Caco-2 (cell line): ENCODE measurements around the gene SYAP1. TPM values are rescaled to one million over a fixed set of nuclear protein-coding genes. Genes with fewer than 3 reads are reported as not detected.
"Not testable (repeated sequence)": the region's sequence is repeated elsewhere in the genome, so short reads cannot be mapped to it uniquely, and the experiment has no call there.

Source experiments
- BruUV-seq: library from RNA; stranded (reverse); fragments of 400-500 nt; replicated peaks from 2 replicates; lab custom pipeline; 2021; lab: Mats Ljungman, UMichigan
- CTCF ChIA-PET: fragments of 300-600 bp; sonication (Branson Sonifier 250); formaldehyde crosslinking; loops from one replicate; lab custom pipeline; 2022; ENCODE audit warnings: antibody characterized with exemption; lab: Charles Lee
- POLR2A ChIA-PET: fragments of 300-600 bp; sonication (Branson Sonifier 250); formaldehyde crosslinking; loops from one replicate; lab custom pipeline; 2022; ENCODE audit warnings: antibody characterized with exemption; lab: Charles Lee
- DNase-seq, 2 experiments: peaks; one replicate each; pipeline versions ENCODE4 v3.0.0 to v3.0.0-alpha.2; 2020 to 2022
- H3K27me3 ChIP-seq: replicated peaks from 2 replicates; pipeline ENCODE4 v1.6.0; 2011; ENCODE audit warnings: low read length; ENCODE audit not compliant: control insufficient read depth, insufficient read depth
- H3K36me3 ChIP-seq: 2 replicates; pipeline ENCODE4 v1.5.1; 2011; ENCODE audit warnings: low read length; ENCODE audit not compliant: control insufficient read depth, insufficient read depth
- H3K4me1 ChIP-seq: fragments of 250-450 bp; sonication (Bioruptor Pico); 2 replicates; pipeline ENCODE4 v1.5.1; 2020; ENCODE audit warnings: mild to moderate bottlenecking
- H3K4me3 ChIP-seq: 2 replicates; pipeline ENCODE4 v1.5.1; 2011; ENCODE audit warnings: low read depth, mild to moderate bottlenecking, control low read depth, low read length
- H3K9me3 ChIP-seq: fragments of 250-450 bp; sonication (Bioruptor Pico); 2 replicates; pipeline ENCODE4 v1.5.1; 2020; ENCODE audit warnings: mild to moderate bottlenecking, moderate library complexity
- H3K27ac Mint-ChIP-seq: one replicate; pipeline ENCODE4 v1.8.0; 2022; ENCODE audit warnings: mixed read lengths; ENCODE audit not compliant: unreplicated experiment
- H3K27me3 Mint-ChIP-seq: one replicate; pipeline ENCODE4 v1.8.0; 2022; ENCODE audit warnings: mixed read lengths; ENCODE audit not compliant: insufficient read depth, unreplicated experiment
- H3K36me3 Mint-ChIP-seq: one replicate; pipeline ENCODE4 v1.8.0; 2022; ENCODE audit warnings: mild to moderate bottlenecking, mixed read lengths; ENCODE audit not compliant: insufficient read depth, unreplicated experiment
- H3K4me1 Mint-ChIP-seq: one replicate; pipeline ENCODE4 v1.8.0; 2022; ENCODE audit warnings: low read depth, mixed read lengths; ENCODE audit not compliant: unreplicated experiment
- H3K4me3 Mint-ChIP-seq: one replicate; pipeline ENCODE4 v1.8.0; 2022; ENCODE audit warnings: mild to moderate bottlenecking, moderate library complexity, mixed read lengths; ENCODE audit not compliant: unreplicated experiment
- H3K9me3 Mint-ChIP-seq: one replicate; pipeline ENCODE4 v1.8.0; 2022; ENCODE audit warnings: mixed read lengths; ENCODE audit not compliant: unreplicated experiment
- intact Hi-C: fragments of 100-400 bp; cut with micrococcal nuclease; formaldehyde crosslinking; loops from one replicate; pipeline ENCODE4 v1.10.0; 2022; ENCODE audit not compliant: unreplicated experiment
- total RNA-seq: library from RNA; stranded (reverse); gene quantifications from 2 replicates; pipeline ENCODE4 v1.2.3, GENCODE V29; 2022
- TF ChIP-seq, protein P1 (sequence below), 2 experiments: fragments of 200-600 bp in 1 of 2; IDR thresholded peaks; 1 replicate in 1 of 2; 2 replicates in 1 of 2; pipeline versions ENCODE4 v1.5.1 to v1.8.0; 2011 to 2022; ENCODE audit warnings: antibody characterized with exemption in 1 of 2, control low read depth in 1 of 2, inconsistent platforms in 1 of 2, low read depth in 1 of 2, low read length in 1 of 2, mild to moderate bottlenecking in 1 of 2, moderate library complexity in 1 of 2; ENCODE audit not compliant: insufficient read depth in 1 of 2, severe bottlenecking in 1 of 2, unreplicated experiment in 1 of 2

Gene SYAP1
- total RNA-seq, 1 experiment from 2014 or later = 32.8 TPM

DNA sequence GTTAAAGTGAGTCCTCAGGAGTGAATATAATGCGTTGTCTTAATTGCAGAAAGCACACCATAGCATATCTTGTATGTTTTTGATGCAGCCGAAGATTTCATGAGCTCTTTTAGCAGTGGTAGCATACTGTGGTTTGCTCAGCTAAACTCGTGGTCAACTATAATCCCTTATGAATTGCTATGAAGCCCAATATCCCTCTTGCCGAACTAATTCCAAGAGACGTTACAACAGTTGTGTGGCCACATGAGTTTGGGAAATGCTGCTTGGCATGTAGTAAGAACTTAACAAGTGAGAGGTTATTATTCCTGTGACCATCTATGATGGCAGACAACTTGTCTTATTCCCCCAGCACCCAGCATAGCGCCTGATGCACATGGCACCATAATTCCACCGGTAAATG is 30.7 kb downstream of the SYAP1 start:
- Histone ChIP-seq H3K4me3 (no peak overlapping the region), H3K27me3 (no peaks in the 10 kb centered on the region), H3K4me1 (no peaks in the 10 kb centered on the region), H3K9me3 (no peaks in the 10 kb centered on the region), H3K36me3 (peaks cover 3% of the 10 kb centered on the region; the same call in 1 of the 2 replicates)
- H3K4me1 Mint-ChIP-seq = no peaks in the 10 kb centered on the region
- intact Hi-C loops = no loop called here
- TF ChIP-seq, protein P1, sequence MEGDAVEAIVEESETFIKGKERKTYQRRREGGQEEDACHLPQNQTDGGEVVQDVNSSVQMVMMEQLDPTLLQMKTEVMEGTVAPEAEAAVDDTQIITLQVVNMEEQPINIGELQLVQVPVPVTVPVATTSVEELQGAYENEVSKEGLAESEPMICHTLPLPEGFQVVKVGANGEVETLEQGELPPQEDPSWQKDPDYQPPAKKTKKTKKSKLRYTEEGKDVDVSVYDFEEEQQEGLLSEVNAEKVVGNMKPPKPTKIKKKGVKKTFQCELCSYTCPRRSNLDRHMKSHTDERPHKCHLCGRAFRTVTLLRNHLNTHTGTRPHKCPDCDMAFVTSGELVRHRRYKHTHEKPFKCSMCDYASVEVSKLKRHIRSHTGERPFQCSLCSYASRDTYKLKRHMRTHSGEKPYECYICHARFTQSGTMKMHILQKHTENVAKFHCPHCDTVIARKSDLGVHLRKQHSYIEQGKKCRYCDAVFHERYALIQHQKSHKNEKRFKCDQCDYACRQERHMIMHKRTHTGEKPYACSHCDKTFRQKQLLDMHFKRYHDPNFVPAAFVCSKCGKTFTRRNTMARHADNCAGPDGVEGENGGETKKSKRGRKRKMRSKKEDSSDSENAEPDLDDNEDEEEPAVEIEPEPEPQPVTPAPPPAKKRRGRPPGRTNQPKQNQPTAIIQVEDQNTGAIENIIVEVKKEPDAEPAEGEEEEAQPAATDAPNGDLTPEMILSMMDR (IDR thresholded peaks at IDR 0.05; ENCODE audit: insufficient read depth in 1 of 2, low read depth in 1 of 2, low read length in 1 of 2, severe bottlenecking in 1 of 2, unreplicated experiment in 1 of 2) = no peak
- peaks cover 42% of the 10 kb centered on the region for H3K36me3 Mint-ChIP-seq
- no peak overlapping the region for H3K27ac Mint-ChIP-seq
- H3K9me3 Mint-ChIP-seq = no peaks in the 10 kb centered on the region
- no peak for DNase-seq
- no TSS peak for BruUV-seq
- ChIA-PET CTCF (no interaction called here), POLR2A (no interaction called here)
- H3K4me3 Mint-ChIP-seq = no peak overlapping the region
- no peaks in the 10 kb centered on the region for H3K27me3 Mint-ChIP-seq

DNA sequence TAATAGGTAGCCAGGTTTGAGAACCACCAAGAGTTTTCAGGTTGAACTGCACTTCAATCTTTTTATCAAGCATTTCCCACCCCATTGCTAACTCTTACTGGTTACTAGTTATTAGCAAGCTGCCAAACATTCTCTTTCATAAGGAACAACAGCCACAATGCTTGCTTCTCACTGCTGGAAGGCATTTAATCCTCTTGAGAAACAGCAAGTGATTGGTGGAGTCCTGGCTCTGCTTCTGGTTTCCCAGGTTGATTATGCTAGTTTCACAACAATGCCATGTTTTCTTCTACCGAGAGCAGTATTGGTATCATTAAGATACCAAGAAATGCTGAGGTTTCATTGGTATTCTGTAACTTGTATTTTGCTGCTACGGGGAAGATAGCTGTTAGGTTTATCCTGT is 34.6 kb downstream of the SYAP1 start:
- no peak for DNase-seq
- POLR2A ChIA-PET = no interaction called here
- TF ChIP-seq, protein P1 (IDR thresholded peaks at IDR 0.05; ENCODE audit: insufficient read depth in 1 of 2, low read depth in 1 of 2, low read length in 1 of 2, severe bottlenecking in 1 of 2, unreplicated experiment in 1 of 2) = no peak
- H3K9me3 Mint-ChIP-seq = no peaks in the 10 kb centered on the region
- H3K27me3 ChIP-seq = no peaks in the 10 kb centered on the region
- no peak overlapping the region for H3K4me3 ChIP-seq
- no peaks in the 10 kb centered on the region for H3K27me3 Mint-ChIP-seq
- H3K27ac Mint-ChIP-seq = no peak overlapping the region
- BruUV-seq = no TSS peak
- H3K9me3 ChIP-seq = no peaks in the 10 kb centered on the region
- H3K4me1 ChIP-seq = no peaks in the 10 kb centered on the region
- H3K4me1 Mint-ChIP-seq = no peaks in the 10 kb centered on the region
- peaks cover 37% of the 10 kb centered on the region for H3K36me3 Mint-ChIP-seq
- H3K36me3 ChIP-seq = no peaks in the 10 kb centered on the region
- intact Hi-C loops = no loop called here
- CTCF ChIA-PET = no interaction called here
- no peak overlapping the region for H3K4me3 Mint-ChIP-seq

DNA sequence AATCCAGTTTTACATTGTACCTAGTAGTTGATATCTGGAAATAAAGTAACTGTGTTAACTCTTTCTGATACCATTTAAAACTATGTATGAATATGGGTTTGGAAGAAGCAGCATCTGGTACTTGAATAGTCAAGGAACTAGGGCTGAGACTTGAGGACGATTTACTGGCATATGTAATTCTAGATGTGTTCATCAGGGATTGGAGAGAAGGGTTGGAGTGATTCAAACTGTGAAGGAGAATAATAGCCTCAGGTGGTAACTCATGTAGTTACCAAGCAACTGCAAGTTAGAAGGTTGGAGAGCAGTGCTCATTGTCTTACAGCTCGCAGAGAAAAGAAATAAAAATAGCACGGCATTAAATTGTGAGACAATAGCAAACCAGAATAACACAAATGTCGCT is 37.3 kb downstream of the SYAP1 start:
- intact Hi-C loops = no loop called here
- no peak overlapping the region for H3K4me3 ChIP-seq
- DNase-seq = no peak
- Mint-ChIP-seq H3K4me1 (no peaks in the 10 kb centered on the region), H3K36me3 (peaks cover 55% of the 10 kb centered on the region), H3K27me3 (no peaks in the 10 kb centered on the region), H3K9me3 (no peaks in the 10 kb centered on the region), H3K27ac (no peak overlapping the region), H3K4me3 (no peak overlapping the region)
- H3K36me3 ChIP-seq = no peaks in the 10 kb centered on the region
- ChIA-PET CTCF (no interaction called here), POLR2A (no interaction called here)
- H3K9me3 ChIP-seq = no peaks in the 10 kb centered on the region
- TF ChIP-seq, protein P1 (IDR thresholded peaks at IDR 0.05; ENCODE audit: insufficient read depth in 1 of 2, low read depth in 1 of 2, low read length in 1 of 2, severe bottlenecking in 1 of 2, unreplicated experiment in 1 of 2) = no peak
- BruUV-seq = no TSS peak
- H3K4me1 ChIP-seq = no peaks in the 10 kb centered on the region
- no peaks in the 10 kb centered on the region for H3K27me3 ChIP-seq

DNA sequence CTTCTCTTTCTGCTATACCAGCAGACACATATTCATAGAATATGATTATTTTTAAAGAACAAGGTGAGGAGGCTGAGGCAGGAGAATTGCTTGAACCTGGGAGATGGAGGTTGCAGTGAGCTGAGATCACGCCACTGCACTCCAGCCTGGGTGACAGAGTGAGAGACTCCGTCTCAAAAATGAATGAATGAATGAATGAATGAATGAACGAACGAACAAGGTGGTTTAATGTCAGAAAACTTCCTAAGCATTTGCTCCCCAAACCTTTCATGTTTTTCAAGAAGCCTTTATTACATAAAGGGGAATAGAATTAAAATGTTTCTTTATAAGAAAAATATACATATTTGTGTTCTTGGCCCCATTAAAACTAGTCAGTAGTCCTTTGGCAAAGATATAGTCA is 42.1 kb downstream of the SYAP1 start:
- H3K27me3 Mint-ChIP-seq, H3K36me3 ChIP-seq, H3K4me1 ChIP-seq, DNase-seq, H3K4me3 Mint-ChIP-seq, BruUV-seq, H3K4me1 Mint-ChIP-seq, H3K27ac Mint-ChIP-seq, CTCF ChIA-PET, H3K27me3 ChIP-seq, POLR2A ChIA-PET, H3K9me3 ChIP-seq, H3K9me3 Mint-ChIP-seq, intact Hi-C loops, H3K4me3 ChIP-seq: not testable (repeated sequence)
- peaks cover 32% of the 10 kb centered on the region for H3K36me3 Mint-ChIP-seq
